ENCODE measurements around the gene ARRB2. TPM values are rescaled to one million over a fixed set of nuclear protein-coding genes. Genes with fewer than 3 reads are reported as not detected.
"Not testable (repeated sequence)": the region's sequence is repeated elsewhere in the genome, so short reads cannot be mapped to it uniquely, and the experiment has no call there.

Gene ARRB2
- total RNA-seq = 63.0 TPM

- DNase-seq (ENCODE audit: low read depth in 2 of 3, low spot score in 2 of 3) = peak; percentile 99 to 100 (median 100)
Observed at GRCh38 chr17:4709794-4710692, at the start of gene ARRB2. ARRB2 (plus strand) TSS chr17:4710632; CDS start chr17:4710722, 90 bp downstream.

GRCh38 chr17:4663711-4664110 lies 46.7 kb upstream of the ARRB2 start:
- no peak for DNase-seq (ENCODE audit: low read depth in 2 of 3, low spot score in 2 of 3)

- no peak for DNase-seq (ENCODE audit: low read depth in 2 of 3, low spot score in 2 of 3)
Observed at GRCh38 chr17:4664230-4664629, 46.2 kb upstream of the ARRB2 start.

GRCh38 chr17:4665027-4665426 lies 45.4 kb upstream of the ARRB2 start:
- DNase-seq (ENCODE audit: low read depth in 2 of 3, low spot score in 2 of 3) = no peak

- DNase-seq (ENCODE audit: low read depth in 2 of 3, low spot score in 2 of 3) = no peak
Observed at GRCh38 chr17:4666296-4666695, 44.1 kb upstream of the ARRB2 start.

GRCh38 chr17:4667166-4667565 lies 43.3 kb upstream of the ARRB2 start:
- no peak for DNase-seq (ENCODE audit: low read depth in 2 of 3, low spot score in 2 of 3)

- DNase-seq (ENCODE audit: low read depth in 2 of 3, low spot score in 2 of 3) = no peak
Observed at GRCh38 chr17:4672055-4672630, 38.3 kb upstream of the ARRB2 start.

GRCh38 chr17:4672751-4673150 lies 37.7 kb upstream of the ARRB2 start:
- no peak for DNase-seq (ENCODE audit: low read depth in 2 of 3, low spot score in 2 of 3)

- no peak for DNase-seq (ENCODE audit: low read depth in 2 of 3, low spot score in 2 of 3)
Observed at GRCh38 chr17:4673169-4673568, 37.3 kb upstream of the ARRB2 start.

GRCh38 chr17:4673986-4674684 lies 36.3 kb upstream of the ARRB2 start:
- DNase-seq (ENCODE audit: low read depth in 2 of 3, low spot score in 2 of 3) = no peak

GRCh38 chr17:4674685-4674998 lies 35.8 kb upstream of the ARRB2 start:
- no peak for DNase-seq (ENCODE audit: low read depth in 2 of 3, low spot score in 2 of 3)

- no peak for DNase-seq (ENCODE audit: low read depth in 2 of 3, low spot score in 2 of 3)
Observed at GRCh38 chr17:4675791-4676190, 34.6 kb upstream of the ARRB2 start.

- DNase-seq (ENCODE audit: low read depth in 2 of 3, low spot score in 2 of 3) = no peak
Observed at GRCh38 chr17:4676791-4677190, 33.6 kb upstream of the ARRB2 start.

GRCh38 chr17:4678448-4679026 lies 31.9 kb upstream of the ARRB2 start:
- DNase-seq (ENCODE audit: low read depth in 2 of 3, low spot score in 2 of 3) = peak in 2 of 3 donors; percentile 40 to 41

GRCh38 chr17:4679658-4680057 lies 30.8 kb upstream of the ARRB2 start:
- DNase-seq (ENCODE audit: low read depth in 2 of 3, low spot score in 2 of 3) = no peak

GRCh38 chr17:4683739-4684138 lies 26.7 kb upstream of the ARRB2 start:
- not testable (repeated sequence) for DNase-seq (ENCODE audit: low read depth in 2 of 3, low spot score in 2 of 3)

- not testable (repeated sequence) for DNase-seq (ENCODE audit: low read depth in 2 of 3, low spot score in 2 of 3)
Observed at GRCh38 chr17:4689872-4690271, 20.6 kb upstream of the ARRB2 start.

GRCh38 chr17:4690745-4691144 lies 19.7 kb upstream of the ARRB2 start:
- no peak for DNase-seq (ENCODE audit: low read depth in 2 of 3, low spot score in 2 of 3)

- DNase-seq (ENCODE audit: low read depth in 2 of 3, low spot score in 2 of 3) = no peak
Observed at GRCh38 chr17:4691686-4692085, 18.7 kb upstream of the ARRB2 start.

GRCh38 chr17:4693416-4693815 lies 17.0 kb upstream of the ARRB2 start:
- DNase-seq (ENCODE audit: low read depth in 2 of 3, low spot score in 2 of 3) = no peak

- peak in 1 of 3 donors; percentile 15 for DNase-seq (ENCODE audit: low read depth in 2 of 3, low spot score in 2 of 3)
Observed at GRCh38 chr17:4696437-4696805, 14.0 kb upstream of the ARRB2 start.

Data from hematopoietic multipotent progenitor cell (in vitro differentiated cells).